AG10803 (cell line): ENCODE results near the gene MAP3K2.

ENCODE experiments used
- DNase-seq: peaks from one replicate; pipeline ENCODE4 v3.0.0; 2010; ENCODE audit warnings: low read depth
- H3K4me3 ChIP-seq: 2 replicates; pipeline ENCODE4 v1.5.1; 2011; ENCODE audit warnings: mild to moderate bottlenecking, low read length, control low read depth
- TF ChIP-seq, protein P1 (sequence below): conservative IDR thresholded peaks from 2 replicates; pipeline ENCODE4 v1.5.1; 2011; ENCODE audit warnings: mild to moderate bottlenecking, low read length, control low read depth, inconsistent platforms

MAP3K2 gene

DNA sequence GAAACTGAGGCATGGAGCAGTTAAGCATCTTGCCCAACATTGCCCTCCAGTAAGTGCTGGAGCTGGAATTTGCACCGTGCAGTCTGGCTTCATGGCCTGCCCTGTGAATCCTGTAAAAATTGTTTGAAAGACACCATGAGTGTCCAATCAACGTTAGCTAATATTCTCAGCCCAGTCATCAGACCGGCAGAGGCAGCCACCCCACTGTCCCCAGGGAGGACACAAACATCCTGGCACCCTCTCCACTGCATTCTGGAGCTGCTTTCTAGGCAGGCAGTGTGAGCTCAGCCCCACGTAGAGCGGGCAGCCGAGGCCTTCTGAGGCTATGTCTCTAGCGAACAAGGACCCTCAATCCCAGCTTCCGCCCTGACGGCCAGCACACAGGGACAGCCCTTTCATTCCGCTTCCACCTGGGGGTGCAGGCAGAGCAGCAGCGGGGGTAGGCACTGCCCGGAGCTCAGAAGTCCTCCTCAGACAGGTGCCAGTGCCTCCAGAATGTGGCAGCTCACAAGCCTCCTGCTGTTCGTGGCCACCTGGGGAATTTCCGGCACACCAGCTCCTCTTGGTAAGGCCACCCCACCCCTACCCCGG lies 31.8 kb upstream of the MAP3K2 start:
- TF ChIP-seq, protein P1, sequence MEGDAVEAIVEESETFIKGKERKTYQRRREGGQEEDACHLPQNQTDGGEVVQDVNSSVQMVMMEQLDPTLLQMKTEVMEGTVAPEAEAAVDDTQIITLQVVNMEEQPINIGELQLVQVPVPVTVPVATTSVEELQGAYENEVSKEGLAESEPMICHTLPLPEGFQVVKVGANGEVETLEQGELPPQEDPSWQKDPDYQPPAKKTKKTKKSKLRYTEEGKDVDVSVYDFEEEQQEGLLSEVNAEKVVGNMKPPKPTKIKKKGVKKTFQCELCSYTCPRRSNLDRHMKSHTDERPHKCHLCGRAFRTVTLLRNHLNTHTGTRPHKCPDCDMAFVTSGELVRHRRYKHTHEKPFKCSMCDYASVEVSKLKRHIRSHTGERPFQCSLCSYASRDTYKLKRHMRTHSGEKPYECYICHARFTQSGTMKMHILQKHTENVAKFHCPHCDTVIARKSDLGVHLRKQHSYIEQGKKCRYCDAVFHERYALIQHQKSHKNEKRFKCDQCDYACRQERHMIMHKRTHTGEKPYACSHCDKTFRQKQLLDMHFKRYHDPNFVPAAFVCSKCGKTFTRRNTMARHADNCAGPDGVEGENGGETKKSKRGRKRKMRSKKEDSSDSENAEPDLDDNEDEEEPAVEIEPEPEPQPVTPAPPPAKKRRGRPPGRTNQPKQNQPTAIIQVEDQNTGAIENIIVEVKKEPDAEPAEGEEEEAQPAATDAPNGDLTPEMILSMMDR: no peak
- peak; percentile 48 for DNase-seq
- no peak overlapping the region for H3K4me3 ChIP-seq

DNA sequence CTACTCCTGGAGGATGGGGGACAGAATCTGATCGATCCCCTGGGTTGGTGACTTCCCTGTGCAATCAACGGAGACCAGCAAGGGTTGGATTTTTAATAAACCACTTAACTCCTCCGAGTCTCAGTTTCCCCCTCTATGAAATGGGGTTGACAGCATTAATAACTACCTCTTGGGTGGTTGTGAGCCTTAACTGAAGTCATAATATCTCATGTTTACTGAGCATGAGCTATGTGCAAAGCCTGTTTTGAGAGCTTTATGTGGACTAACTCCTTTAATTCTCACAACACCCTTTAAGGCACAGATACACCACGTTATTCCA lies 31.3 kb upstream of the MAP3K2 start:
- TF ChIP-seq, protein P1: no peak
- DNase-seq: no peak
- H3K4me3 ChIP-seq: no peak overlapping the region

DNA sequence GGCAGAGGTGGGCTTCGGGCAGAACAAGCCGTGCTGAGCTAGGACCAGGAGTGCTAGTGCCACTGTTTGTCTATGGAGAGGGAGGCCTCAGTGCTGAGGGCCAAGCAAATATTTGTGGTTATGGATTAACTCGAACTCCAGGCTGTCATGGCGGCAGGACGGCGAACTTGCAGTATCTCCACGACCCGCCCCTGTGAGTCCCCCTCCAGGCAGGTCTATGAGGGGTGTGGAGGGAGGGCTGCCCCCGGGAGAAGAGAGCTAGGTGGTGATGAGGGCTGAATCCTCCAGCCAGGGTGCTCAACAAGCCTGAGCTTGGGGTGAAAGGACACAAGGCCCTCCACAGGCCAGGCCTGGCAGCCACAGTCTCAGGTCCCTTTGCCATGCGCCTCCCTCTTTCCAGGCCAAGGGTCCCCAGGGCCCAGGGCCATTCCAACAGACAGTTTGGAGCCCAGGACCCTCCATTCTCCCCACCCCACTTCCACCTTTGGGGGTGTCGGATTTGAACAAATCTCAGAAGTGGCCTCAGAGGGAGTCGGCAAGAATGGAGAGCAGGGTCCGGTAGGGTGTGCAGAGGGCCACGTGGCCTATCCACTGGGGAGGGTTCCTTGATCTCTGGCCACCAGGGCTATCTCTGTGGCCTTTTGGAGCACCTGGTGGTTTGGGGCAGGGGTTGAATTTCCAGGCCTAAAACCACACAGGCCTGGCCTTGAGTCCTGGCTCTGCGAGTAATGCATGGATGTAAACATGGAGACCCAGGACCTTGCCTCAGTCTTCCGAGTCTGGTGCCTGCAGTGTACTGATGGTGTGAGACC lies 30.7 kb upstream of the MAP3K2 start, which contains the start of gene PROC:
Gene PROC (plus strand): TSS at position 128 of the 812 bp plus-strand sequence. CDS start 1,516 bp downstream, outside the sequence.
- no peak within 1 kb of the TSS for H3K4me3 ChIP-seq
- DNase-seq: no peak
- TF ChIP-seq, protein P1: no peak

DNA sequence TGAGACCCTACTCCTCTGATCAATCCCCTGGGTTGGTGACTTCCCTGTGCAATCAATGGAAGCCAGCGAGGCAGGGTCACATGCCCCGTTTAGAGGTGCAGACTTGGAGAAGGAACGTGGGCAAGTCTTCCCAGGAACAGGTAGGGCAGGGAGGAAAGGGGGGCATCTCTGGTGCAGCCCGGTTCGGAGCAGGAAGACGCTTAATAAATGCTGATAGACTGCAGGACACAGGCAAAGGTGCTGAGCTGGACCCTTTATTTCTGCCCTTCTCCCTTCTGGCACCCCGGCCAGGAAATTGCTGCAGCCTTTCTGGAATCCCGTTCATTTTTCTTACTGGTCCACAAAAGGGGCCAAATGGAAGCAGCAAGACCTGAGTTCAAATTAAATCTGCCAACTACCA lies 29.6 kb upstream of the MAP3K2 start:
- no peak overlapping the region for H3K4me3 ChIP-seq
- TF ChIP-seq, protein P1: no peak
- DNase-seq: no peak

DNA sequence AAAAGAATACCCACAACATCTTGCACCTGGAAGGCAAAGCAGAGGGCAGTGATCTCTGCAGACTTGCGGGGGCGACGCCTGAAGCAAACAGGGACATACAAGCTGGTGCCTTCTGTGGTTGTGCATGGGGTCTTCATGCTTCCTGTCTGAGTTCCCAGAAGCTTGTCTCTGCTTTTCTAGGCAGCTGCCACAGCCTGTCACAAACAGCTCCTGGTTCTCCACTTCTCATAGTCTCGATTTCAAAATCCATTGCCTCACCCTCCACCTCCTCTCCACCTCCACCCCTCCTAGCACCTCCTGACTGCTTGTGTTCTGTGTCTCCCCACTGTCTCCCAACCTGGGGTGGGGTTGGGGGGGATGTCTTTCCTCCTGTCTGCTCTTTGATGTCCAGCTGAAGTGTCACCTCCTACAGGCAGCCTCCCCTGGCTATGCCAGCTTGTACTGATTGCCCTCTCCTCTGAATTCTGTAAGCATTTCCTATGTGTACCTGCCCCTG lies 28.8 kb upstream of the MAP3K2 start:
- DNase-seq: no peak
- no peak overlapping the region for H3K4me3 ChIP-seq
- TF ChIP-seq, protein P1: no peak

DNA sequence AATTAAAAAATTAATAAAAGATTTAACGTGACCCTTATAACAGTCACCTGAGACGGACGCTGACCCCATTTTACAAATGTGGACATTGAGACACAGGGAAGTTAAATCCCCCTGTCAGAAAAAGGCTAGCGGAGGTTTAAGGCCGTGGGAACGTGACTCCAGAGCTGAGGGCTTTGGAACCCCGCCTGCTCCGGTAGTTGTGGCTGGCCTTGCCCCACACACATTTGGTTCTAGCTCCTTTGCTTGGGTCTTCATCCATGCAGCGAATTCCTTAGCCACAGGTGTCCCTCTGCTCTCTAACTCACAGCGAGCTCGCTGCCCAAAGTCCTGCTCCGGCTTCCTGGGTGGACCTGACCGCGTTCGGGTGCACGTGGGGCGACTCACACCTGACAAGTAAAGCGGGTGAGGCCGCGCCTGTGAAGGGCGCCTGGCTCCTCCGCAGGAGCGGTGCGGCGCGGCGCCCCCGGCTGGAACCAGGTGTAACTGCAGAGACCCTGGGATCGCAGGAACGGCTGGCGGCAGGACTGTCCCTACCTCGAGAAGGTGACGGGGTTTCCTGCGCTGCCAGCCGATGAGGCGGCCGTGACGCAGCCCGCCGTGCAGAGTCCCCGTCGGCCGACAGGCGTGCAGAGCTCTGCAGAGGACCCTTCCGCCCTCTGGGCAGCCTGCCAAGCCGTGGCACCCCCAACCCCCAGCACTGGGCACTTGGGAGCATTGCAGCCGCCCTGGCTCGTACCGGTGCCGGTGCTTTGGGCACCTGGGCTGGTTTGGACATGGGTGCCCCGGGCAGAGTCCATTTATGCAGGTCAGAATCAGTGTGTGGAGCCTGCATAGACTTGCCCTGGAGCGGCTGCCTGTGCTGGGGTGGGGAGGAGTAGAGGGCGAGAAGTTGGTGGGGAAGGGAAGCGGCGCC lies 28.1 kb upstream of the MAP3K2 start:
- DNase-seq: no peak
- peak overlapping the region; percentile 9; the same call in 1 of the 2 replicates for H3K4me3 ChIP-seq
- TF ChIP-seq, protein P1: peak; percentile 20; the same call in 1 of the 2 replicates
